Ascending aorta (tissue), 2 donors: ENCODE results near the gene CPNE4. TPM values are rescaled to one million over a fixed set of nuclear protein-coding genes. Genes with fewer than 3 reads are reported as not detected.

ENCODE experiments used
- DNase-seq, 2 donors: peaks; one replicate each; pipeline ENCODE4 v3.0.0-alpha.2; 2019; ENCODE audit warnings: low spot score in 2 of 2
- H3K27ac ChIP-seq, 2 donors: fragments of 200-600 bp; sonication (generic); one replicate each; pipeline ENCODE4 v1.5.1; 2016 to 2017; ENCODE audit warnings: mild to moderate bottlenecking in 1 of 2
- H3K27me3 ChIP-seq: fragments of 200-600 bp; sonication (generic); one replicate; pipeline ENCODE4 v1.5.1; 2017
- H3K36me3 ChIP-seq, 2 donors: fragments of 200-600 bp; sonication (generic); one replicate each; pipeline ENCODE4 v1.5.1; 2016
- H3K4me1 ChIP-seq, 2 donors: fragments of 200-600 bp; sonication (generic); one replicate each; pipeline ENCODE4 v1.5.1; 2016 to 2017; ENCODE audit warnings: mild to moderate bottlenecking in 1 of 2
- H3K4me3 ChIP-seq, 2 donors: fragments of 200-600 bp; sonication (generic); one replicate each; pipeline ENCODE4 v1.5.1; 2016 to 2017; ENCODE audit warnings: mild to moderate bottlenecking in 1 of 2
- H3K9me3 ChIP-seq, 2 donors: fragments of 200-600 bp; sonication (generic); one replicate each; pipeline ENCODE4 v1.5.1; 2016
- intact Hi-C: fragments of 100-400 bp; cut with DNase I; formaldehyde crosslinking; loops from one replicate; pipeline ENCODE4 v1.15.1; 2023
- total RNA-seq: library from RNA; depleted of rRNA; stranded (reverse); fragments of >200 nt; gene quantifications from one replicate; pipeline ENCODE4 v1.1.0, GENCODE V29; 2016
- TF ChIP-seq, protein P1 (sequence below), 3 experiments: fragments of 200-600 bp in 2 of 3; fragments of 450-650 bp in 1 of 3; sonication (generic) in 2 of 3; IDR thresholded peaks; one replicate each; pipeline ENCODE4 v1.5.1; 2016 to 2019; ENCODE audit warnings: antibody characterized with exemption in 3 of 3, mild to moderate bottlenecking in 1 of 3, moderate library complexity in 1 of 3

The CPNE4 gene
- total RNA-seq, 1 donor from 2014 or later = not detected

DNA sequence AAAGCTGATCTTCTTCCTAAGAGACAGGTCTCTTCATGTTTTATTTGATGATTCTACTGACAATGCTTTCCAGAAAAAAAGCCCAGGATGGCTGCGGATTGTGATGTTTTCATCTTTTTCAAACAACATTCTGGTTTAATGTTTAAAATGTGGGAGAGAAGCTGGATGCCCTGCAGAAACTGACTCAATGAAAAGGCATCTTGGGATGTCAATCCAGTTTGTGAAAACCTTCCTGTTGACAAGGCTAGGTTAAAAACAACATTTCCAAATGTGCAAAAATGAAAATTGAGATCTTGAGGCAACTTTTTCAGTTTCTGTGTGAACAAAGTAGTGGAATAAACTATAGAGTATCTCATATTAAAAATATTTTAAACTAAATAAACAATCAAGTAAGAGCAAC, 376.0 kb downstream of the CPNE4 start:
- Histone ChIP-seq H3K36me3 (no peaks in the 10 kb centered on the region), H3K27me3 (no peaks in the 10 kb centered on the region), H3K4me3 (no peak overlapping the region), H3K9me3 (no peaks in the 10 kb centered on the region), H3K4me1 (no peaks in the 10 kb centered on the region), H3K27ac (no peak overlapping the region)
- intact Hi-C loops = no loop called here
- TF ChIP-seq, protein P1, sequence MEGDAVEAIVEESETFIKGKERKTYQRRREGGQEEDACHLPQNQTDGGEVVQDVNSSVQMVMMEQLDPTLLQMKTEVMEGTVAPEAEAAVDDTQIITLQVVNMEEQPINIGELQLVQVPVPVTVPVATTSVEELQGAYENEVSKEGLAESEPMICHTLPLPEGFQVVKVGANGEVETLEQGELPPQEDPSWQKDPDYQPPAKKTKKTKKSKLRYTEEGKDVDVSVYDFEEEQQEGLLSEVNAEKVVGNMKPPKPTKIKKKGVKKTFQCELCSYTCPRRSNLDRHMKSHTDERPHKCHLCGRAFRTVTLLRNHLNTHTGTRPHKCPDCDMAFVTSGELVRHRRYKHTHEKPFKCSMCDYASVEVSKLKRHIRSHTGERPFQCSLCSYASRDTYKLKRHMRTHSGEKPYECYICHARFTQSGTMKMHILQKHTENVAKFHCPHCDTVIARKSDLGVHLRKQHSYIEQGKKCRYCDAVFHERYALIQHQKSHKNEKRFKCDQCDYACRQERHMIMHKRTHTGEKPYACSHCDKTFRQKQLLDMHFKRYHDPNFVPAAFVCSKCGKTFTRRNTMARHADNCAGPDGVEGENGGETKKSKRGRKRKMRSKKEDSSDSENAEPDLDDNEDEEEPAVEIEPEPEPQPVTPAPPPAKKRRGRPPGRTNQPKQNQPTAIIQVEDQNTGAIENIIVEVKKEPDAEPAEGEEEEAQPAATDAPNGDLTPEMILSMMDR (IDR thresholded peaks at IDR 0.05) = no peak
- DNase-seq = no peak

DNA sequence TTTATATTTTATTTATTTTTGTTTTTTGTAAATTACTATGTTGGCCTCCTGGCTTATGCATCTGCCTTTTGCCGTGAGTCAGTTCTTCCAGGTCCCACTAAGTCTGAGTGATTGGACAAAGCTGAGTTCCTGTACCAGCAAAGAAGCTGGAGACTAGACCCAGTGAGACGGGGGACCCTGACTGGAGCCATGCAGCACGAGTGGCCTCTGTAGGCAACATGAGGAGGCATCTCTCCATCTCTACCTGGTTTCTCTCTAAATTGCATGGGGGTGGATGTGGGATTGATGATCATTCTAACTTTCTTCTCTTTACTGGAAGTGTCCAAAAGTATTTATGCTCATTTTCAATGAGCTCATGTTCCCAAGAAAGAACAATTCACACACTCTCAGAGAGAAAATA, 376.7 kb downstream of the CPNE4 start:
- intact Hi-C loops = no loop called here
- no peaks in the 10 kb centered on the region for H3K36me3 ChIP-seq
- no peaks in the 10 kb centered on the region for H3K4me1 ChIP-seq
- DNase-seq = no peak
- H3K27me3 ChIP-seq = no peaks in the 10 kb centered on the region
- no peak overlapping the region for H3K27ac ChIP-seq
- no peak overlapping the region for H3K4me3 ChIP-seq
- TF ChIP-seq, protein P1 (IDR thresholded peaks at IDR 0.05) = no peak
- no peaks in the 10 kb centered on the region for H3K9me3 ChIP-seq

DNA sequence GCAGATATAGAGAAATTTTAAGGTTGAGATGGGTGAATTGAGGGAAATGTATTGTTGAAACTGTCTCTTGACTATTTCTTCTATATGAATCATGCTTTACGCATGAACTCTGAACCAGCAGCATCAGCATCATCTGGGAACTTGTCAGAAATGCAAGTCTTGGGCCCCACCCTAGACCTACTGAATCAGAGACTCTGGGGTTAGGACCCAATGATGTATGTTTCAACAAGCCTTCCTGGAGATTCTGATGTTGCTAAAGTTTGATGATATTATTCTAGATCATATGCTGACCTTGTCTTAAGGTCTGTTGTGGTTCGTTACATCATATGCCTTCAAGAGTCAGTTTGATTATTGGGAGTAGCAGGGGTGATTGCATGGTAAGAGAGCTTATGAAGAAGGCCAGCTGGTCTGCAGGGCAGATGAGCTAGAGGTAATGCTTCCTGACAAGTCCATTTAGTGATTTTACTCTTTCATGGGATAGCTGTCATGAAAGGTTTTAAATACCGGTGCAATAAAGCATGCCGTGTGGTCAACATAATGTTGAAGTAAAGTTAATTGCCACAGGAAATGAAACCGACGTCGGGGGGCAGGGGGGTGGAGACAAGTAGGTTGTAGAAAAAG, 379.6 kb downstream of the CPNE4 start:
- H3K4me1 ChIP-seq = no peaks in the 10 kb centered on the region
- H3K9me3 ChIP-seq = no peaks in the 10 kb centered on the region
- TF ChIP-seq, protein P1 (IDR thresholded peaks at IDR 0.05) = no peak
- no peak for DNase-seq
- H3K4me3 ChIP-seq = no peak overlapping the region
- intact Hi-C loops = no loop called here
- H3K27ac ChIP-seq = no peak overlapping the region
- no peaks in the 10 kb centered on the region for H3K36me3 ChIP-seq
- no peaks in the 10 kb centered on the region for H3K27me3 ChIP-seq

DNA sequence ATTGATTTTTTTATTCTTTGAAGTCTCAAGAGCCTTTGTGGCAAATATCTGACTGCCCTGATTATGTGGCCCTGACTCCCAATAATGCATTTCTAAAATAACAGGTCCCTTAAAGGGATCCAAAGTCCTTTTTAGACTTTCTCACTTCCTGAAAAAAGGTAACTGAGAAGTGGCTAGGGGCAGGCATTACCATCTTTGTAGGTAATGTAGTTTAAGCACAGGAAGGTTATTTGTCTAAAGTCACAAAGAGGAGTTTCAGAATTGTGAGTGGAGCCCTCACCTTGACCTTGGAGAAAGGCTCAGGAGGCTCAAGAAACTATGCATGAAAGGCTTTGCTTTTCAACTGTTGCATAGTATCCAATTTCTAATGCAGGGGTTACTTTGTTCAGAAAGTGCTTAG, 389.2 kb downstream of the CPNE4 start:
- intact Hi-C loops = no loop called here
- no peak overlapping the region for H3K4me3 ChIP-seq

DNA sequence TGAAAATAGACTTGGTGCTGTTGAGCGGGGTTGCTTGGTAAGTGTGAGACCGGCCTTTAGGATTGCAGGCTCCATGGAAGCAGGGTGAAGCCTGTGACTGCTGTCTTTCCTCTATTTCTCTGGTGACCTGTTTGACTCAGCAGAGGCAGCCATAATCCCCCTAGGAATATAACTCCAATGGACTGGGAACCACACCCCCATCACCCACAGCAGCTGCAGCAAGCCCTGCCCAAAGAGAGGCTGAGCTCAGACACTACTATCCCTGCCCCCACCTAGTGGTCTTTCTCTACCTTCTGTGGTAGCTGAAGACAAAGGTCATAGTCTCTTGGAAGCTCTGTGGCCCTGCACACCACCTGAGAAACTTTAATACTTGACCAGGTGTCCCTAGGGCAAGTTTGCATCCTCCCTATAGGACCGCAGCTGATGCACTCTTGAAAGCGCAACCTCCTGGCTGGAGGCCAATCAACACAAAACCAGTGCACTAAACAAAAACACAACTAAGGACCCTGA, 398.5 kb downstream of the CPNE4 start:
- Histone ChIP-seq H3K4me1 (no peaks in the 10 kb centered on the region), H3K27me3 (no peaks in the 10 kb centered on the region), H3K27ac (no peak overlapping the region), H3K9me3 (no peaks in the 10 kb centered on the region), H3K36me3 (no peaks in the 10 kb centered on the region), H3K4me3 (no peak overlapping the region)
- intact Hi-C loops = no loop called here
- DNase-seq = no peak
- TF ChIP-seq, protein P1 (IDR thresholded peaks at IDR 0.05) = no peak

More for the DNA sequence above, 389.2 kb downstream of the CPNE4 start:
- DNase-seq = no peak
- Histone ChIP-seq H3K36me3 (no peaks in the 10 kb centered on the region), H3K4me1 (no peaks in the 10 kb centered on the region), H3K9me3 (no peaks in the 10 kb centered on the region), H3K27me3 (no peaks in the 10 kb centered on the region), H3K27ac (no peak overlapping the region)
- TF ChIP-seq, protein P1 (IDR thresholded peaks at IDR 0.05) = no peak
